PC-9 (cell line): ENCODE results near the gene DUSP6.

Source experiments
- EZH2 ChIP-seq: fragments of 200-600 bp; sonication (generic); IDR thresholded peaks from 2 replicates; pipeline ENCODE4 v1.8.0; 2017; ENCODE audit warnings: antibody characterized with exemption, low read depth
- TF ChIP-seq, protein P1 (sequence below): fragments of 200-600 bp; sonication (generic); conservative IDR thresholded peaks from 2 replicates; pipeline ENCODE4 v1.6.1; 2017; ENCODE audit warnings: mixed run types, antibody characterized with exemption, mild to moderate bottlenecking, moderate library complexity

DNA sequence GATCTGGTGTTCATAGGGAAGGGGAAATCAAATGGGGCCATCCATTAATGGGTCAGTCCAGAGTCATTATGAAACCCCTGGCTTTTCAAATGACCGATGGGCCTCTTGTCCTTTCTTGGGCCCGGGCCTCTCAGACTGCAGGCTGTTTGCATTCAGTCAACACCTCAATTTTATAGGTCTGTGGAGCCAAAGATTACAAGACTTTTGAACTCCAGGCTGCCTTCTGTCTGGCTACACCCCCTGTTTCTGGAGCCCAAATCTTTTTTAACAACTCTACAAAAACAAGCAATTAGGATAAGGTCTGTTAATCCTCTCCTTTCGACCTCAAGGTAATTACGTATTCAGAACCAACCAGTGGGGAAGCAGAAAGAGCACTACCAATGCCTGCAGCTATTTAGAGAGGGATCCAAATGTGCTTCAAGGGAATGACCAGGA is 35.6 kb downstream of the DUSP6 start:
- TF ChIP-seq, protein P1, sequence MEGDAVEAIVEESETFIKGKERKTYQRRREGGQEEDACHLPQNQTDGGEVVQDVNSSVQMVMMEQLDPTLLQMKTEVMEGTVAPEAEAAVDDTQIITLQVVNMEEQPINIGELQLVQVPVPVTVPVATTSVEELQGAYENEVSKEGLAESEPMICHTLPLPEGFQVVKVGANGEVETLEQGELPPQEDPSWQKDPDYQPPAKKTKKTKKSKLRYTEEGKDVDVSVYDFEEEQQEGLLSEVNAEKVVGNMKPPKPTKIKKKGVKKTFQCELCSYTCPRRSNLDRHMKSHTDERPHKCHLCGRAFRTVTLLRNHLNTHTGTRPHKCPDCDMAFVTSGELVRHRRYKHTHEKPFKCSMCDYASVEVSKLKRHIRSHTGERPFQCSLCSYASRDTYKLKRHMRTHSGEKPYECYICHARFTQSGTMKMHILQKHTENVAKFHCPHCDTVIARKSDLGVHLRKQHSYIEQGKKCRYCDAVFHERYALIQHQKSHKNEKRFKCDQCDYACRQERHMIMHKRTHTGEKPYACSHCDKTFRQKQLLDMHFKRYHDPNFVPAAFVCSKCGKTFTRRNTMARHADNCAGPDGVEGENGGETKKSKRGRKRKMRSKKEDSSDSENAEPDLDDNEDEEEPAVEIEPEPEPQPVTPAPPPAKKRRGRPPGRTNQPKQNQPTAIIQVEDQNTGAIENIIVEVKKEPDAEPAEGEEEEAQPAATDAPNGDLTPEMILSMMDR = no peak
- no peak for TF ChIP-seq EZH2
